Measurements from ENCODE around the gene SH3BGRL2.

GRCh38 chr6:79707621-79708020, 76.5 kb downstream of the SH3BGRL2 start:
- TF ChIP-seq ZNF692 (tag by site-specific recombination; IDR thresholded peaks at IDR 0.05) (no peak), CTCF (tag by site-specific recombination; IDR thresholded peaks at IDR 0.05) (no peak), PRDM10 (tag by site-specific recombination; IDR thresholded peaks at IDR 0.05) (no peak), ZBTB11 (tag by site-specific recombination; conservative IDR thresholded peaks at IDR 0.05; ENCODE audit: low read depth) (no peak), KLF9 (tag by site-specific recombination; IDR thresholded peaks at IDR 0.05; ENCODE audit: low read depth) (no peak), YY1 (tag by site-specific recombination; IDR thresholded peaks at IDR 0.05) (no peak), ZNF114 (tag by site-specific recombination; IDR thresholded peaks at IDR 0.05) (no peak), ZNF302 (tag by site-specific recombination; IDR thresholded peaks at IDR 0.05; ENCODE audit: low read depth) (no peak)
